Measurements from ENCODE around the gene NPPC.

DNA sequence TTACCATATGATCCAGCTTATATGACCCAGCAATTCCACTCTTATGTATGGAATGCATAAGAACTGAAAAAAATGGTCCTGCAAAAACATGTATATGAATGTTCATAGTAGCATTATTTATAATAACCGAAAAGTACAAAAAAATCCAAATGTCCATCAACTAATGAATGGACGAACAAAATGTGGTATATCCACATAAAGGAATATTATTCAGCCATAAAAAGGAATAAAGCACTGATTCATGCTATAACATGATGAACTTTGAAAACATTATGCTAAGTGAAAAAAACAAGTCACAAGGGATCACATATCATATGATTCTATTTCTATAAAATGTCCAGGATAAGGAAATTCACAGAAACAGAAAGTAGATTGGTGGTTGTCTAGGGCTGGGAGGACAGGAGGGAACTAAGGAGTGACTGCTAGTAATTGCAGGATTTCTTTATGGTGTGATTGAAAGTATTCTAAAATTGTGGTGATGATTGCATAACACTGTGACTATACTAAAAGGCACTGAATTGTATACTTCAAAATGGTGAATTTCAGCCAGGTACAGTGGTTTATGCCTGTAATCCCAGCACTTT, 25.3 kb upstream of the NPPC start:
- TF ChIP-seq, protein P1, sequence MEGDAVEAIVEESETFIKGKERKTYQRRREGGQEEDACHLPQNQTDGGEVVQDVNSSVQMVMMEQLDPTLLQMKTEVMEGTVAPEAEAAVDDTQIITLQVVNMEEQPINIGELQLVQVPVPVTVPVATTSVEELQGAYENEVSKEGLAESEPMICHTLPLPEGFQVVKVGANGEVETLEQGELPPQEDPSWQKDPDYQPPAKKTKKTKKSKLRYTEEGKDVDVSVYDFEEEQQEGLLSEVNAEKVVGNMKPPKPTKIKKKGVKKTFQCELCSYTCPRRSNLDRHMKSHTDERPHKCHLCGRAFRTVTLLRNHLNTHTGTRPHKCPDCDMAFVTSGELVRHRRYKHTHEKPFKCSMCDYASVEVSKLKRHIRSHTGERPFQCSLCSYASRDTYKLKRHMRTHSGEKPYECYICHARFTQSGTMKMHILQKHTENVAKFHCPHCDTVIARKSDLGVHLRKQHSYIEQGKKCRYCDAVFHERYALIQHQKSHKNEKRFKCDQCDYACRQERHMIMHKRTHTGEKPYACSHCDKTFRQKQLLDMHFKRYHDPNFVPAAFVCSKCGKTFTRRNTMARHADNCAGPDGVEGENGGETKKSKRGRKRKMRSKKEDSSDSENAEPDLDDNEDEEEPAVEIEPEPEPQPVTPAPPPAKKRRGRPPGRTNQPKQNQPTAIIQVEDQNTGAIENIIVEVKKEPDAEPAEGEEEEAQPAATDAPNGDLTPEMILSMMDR (IDR thresholded peaks at IDR 0.05; ENCODE audit: low read depth, low read length, poor library complexity, severe bottlenecking): no peak
- TF ChIP-seq EZH2phosphoT487 (IDR thresholded peaks at IDR 0.05; ENCODE audit: borderline replicate concordance, low read length): no peak
